Fibroblast of lung (primary cell): Measurements from ENCODE around the gene WDR41. TPM values are rescaled to one million over a fixed set of nuclear protein-coding genes. Genes with fewer than 3 reads are reported as not detected.

Experiments used
- DNase-seq, 2 donors: peaks; one replicate each; pipeline versions ENCODE4 v3.0.0 to v3.0.0-alpha.2; 2010; ENCODE audit warnings: low read depth in 2 of 2
- H2AFZ ChIP-seq: 2 replicates; pipeline ENCODE4 v1.5.1; 2012; ENCODE audit warnings: low read length, control low read depth, inconsistent platforms
- H3K27ac ChIP-seq: 2 replicates; pipeline ENCODE4 v1.5.1; 2011; ENCODE audit warnings: low read length, control low read depth; ENCODE audit not compliant: insufficient read depth
- H3K27me3 ChIP-seq: 2 replicates; pipeline ENCODE4 v1.5.1; 2011; ENCODE audit warnings: mild to moderate bottlenecking, low read length; ENCODE audit not compliant: control insufficient read depth, insufficient read depth
- H3K36me3 ChIP-seq: 2 replicates; pipeline ENCODE4 v1.5.1; 2011; ENCODE audit warnings: low read length; ENCODE audit not compliant: control insufficient read depth, insufficient read depth
- H3K4me1 ChIP-seq: 2 replicates; pipeline ENCODE4 v1.5.1; 2011; ENCODE audit warnings: low read length; ENCODE audit not compliant: control insufficient read depth, insufficient read depth; ENCODE audit errors: extremely low read depth
- H3K4me2 ChIP-seq: 2 replicates; pipeline ENCODE4 v1.5.1; 2011; ENCODE audit warnings: low read length, control low read depth; ENCODE audit not compliant: insufficient read depth; ENCODE audit errors: extremely low read depth
- H3K4me3 ChIP-seq, 4 experiments: fragments of 200-600 bp in 1 of 4; sonication (generic) in 1 of 4; replicated peaks in 1 of 4; 2 replicates each; pipeline ENCODE4 v1.5.1; 2011 to 2016; ENCODE audit warnings: low read length in 4 of 4, low read depth in 3 of 4, mild to moderate bottlenecking in 3 of 4, control low read depth in 2 of 4, inconsistent platforms in 1 of 4, mixed read lengths in 1 of 4; ENCODE audit not compliant: insufficient read depth in 1 of 4; ENCODE audit errors: control extremely low read depth in 1 of 4
- H3K79me2 ChIP-seq: 2 replicates; pipeline ENCODE4 v1.5.1; 2012; ENCODE audit warnings: mild to moderate bottlenecking, low read length, inconsistent platforms; ENCODE audit not compliant: control insufficient read depth, insufficient read depth
- H3K9ac ChIP-seq: 2 replicates; pipeline ENCODE4 v1.5.1; 2011; ENCODE audit warnings: mild to moderate bottlenecking, low read length, control low read depth; ENCODE audit not compliant: insufficient read depth
- H3K9me3 ChIP-seq: 2 replicates; pipeline ENCODE4 v1.5.1; 2012; ENCODE audit warnings: low read depth, low read length; ENCODE audit not compliant: control insufficient read depth, insufficient read depth
- H4K20me1 ChIP-seq: 2 replicates; pipeline ENCODE4 v1.5.1; 2011; ENCODE audit warnings: low read length; ENCODE audit not compliant: control insufficient read depth, insufficient read depth; ENCODE audit errors: extremely low read depth
- CTCF ChIP-seq, 2 donors: IDR thresholded peaks in 1 of 2; conservative IDR thresholded peaks in 1 of 2; 1 replicate in 1 of 2; 2 replicates in 1 of 2; pipeline ENCODE4 v1.5.1; 2011 to 2012; ENCODE audit warnings: low read length in 2 of 2, control low read depth in 1 of 2, inconsistent platforms in 1 of 2, low read depth in 1 of 2, mild to moderate bottlenecking in 1 of 2
- EZH2 ChIP-seq: IDR thresholded peaks from 2 replicates; pipeline ENCODE4 v1.5.1; 2012; ENCODE audit warnings: low read length, control low read depth, mild to moderate bottlenecking; ENCODE audit errors: missing control alignments
- polyA plus RNA-seq, 2 donors: library from polyadenylated mRNA; depleted of rRNA in 1 of 2; stranded (reverse) in 1 of 2; unstranded in 1 of 2; fragments of >200 nt; gene quantifications; 2 replicates each; pipeline ENCODE4 v1.2.1, GENCODE V29; 2011 to 2012; ENCODE audit warnings: missing spikeins in 1 of 2
- total RNA-seq: library from RNA; depleted of rRNA; stranded (reverse); fragments of >200 nt; gene quantifications from 2 replicates; pipeline ENCODE4 v1.2.1, GENCODE V29; 2014

WDR41 gene
- total and polyA plus RNA-seq, 2 donors (not counting 1 experiment from before 2014, with no cell fraction given), result 116 to 161 TPM

GRCh38 chr5:77425420-77425819, 66.7 kb downstream of the WDR41 start:
- no peaks in the 10 kb centered on the region for H3K36me3 ChIP-seq

GRCh38 chr5:77424921-77425320, 67.2 kb downstream of the WDR41 start:
- H3K27me3 ChIP-seq, result no peaks in the 10 kb centered on the region
- H2AFZ ChIP-seq, result no peak overlapping the region
- H3K4me1 ChIP-seq, result peaks cover 16% of the 10 kb centered on the region
- no peak overlapping the region for H3K27ac ChIP-seq
- no peak overlapping the region for H3K4me3 ChIP-seq
- TF ChIP-seq CTCF (conservative IDR thresholded peaks at IDR 0.05 in 1 of 2, IDR thresholded peaks at IDR 0.05 in 1 of 2; ENCODE audit: low read depth in 1 of 2, low read length in 2 of 2), result no peak
- TF ChIP-seq EZH2, result no peak
- no peaks in the 10 kb centered on the region for H4K20me1 ChIP-seq
- H3K4me2 ChIP-seq, result no peak overlapping the region
- no peak overlapping the region for H3K9ac ChIP-seq
- no peak for DNase-seq
- no peaks in the 10 kb centered on the region for H3K79me2 ChIP-seq
- no peaks in the 10 kb centered on the region for H3K9me3 ChIP-seq
- no peaks in the 10 kb centered on the region for H3K36me3 ChIP-seq

More at GRCh38 chr5:77425420-77425819, 66.7 kb downstream of the WDR41 start:
- Histone ChIP-seq H3K27me3 (no peaks in the 10 kb centered on the region), H3K9me3 (no peaks in the 10 kb centered on the region), H3K9ac (no peak overlapping the region), H3K4me3 (no peak overlapping the region), H3K27ac (no peak overlapping the region), H3K4me2 (no peak overlapping the region), H4K20me1 (no peaks in the 10 kb centered on the region), H2AFZ (no peak overlapping the region), H3K4me1 (peaks cover 16% of the 10 kb centered on the region), H3K79me2 (no peaks in the 10 kb centered on the region)
- DNase-seq, result no peak
- TF ChIP-seq EZH2 (no peak), CTCF (conservative IDR thresholded peaks at IDR 0.05 in 1 of 2, IDR thresholded peaks at IDR 0.05 in 1 of 2; ENCODE audit: low read depth in 1 of 2, low read length in 2 of 2) (no peak)

- H3K27me3 ChIP-seq, result no peaks in the 10 kb centered on the region
- no peak overlapping the region for H3K4me3 ChIP-seq
- peak in 1 of 2 donors; percentile 41 for DNase-seq
- H3K4me1 ChIP-seq, result peaks cover 12% of the 10 kb centered on the region
- H3K9me3 ChIP-seq, result no peaks in the 10 kb centered on the region
- no peak overlapping the region for H3K9ac ChIP-seq
- H3K4me2 ChIP-seq, result no peak overlapping the region
- H3K36me3 ChIP-seq, result no peaks in the 10 kb centered on the region
- H3K79me2 ChIP-seq, result no peaks in the 10 kb centered on the region
- no peaks in the 10 kb centered on the region for H4K20me1 ChIP-seq
- H2AFZ ChIP-seq, result no peak overlapping the region
- TF ChIP-seq CTCF (conservative IDR thresholded peaks at IDR 0.05 in 1 of 2, IDR thresholded peaks at IDR 0.05 in 1 of 2; ENCODE audit: low read depth in 1 of 2, low read length in 2 of 2) (no peak), EZH2 (no peak)
- no peak overlapping the region for H3K27ac ChIP-seq
Measured at GRCh38 chr5:77423022-77423750, 68.9 kb downstream of the WDR41 start.
